GM10847 (cell line): ENCODE data around the gene GLT1D1.

Experiments
- POLR2A ChIP-seq: IDR thresholded peaks from 2 replicates; pipeline ENCODE4 v1.6.1; 2011; ENCODE audit not compliant: insufficient read length; ENCODE audit errors: extremely low read depth

GLT1D1 gene

GRCh38 chr12:128980623-128981022, 127.3 kb downstream of the GLT1D1 start:
- no peak for TF ChIP-seq POLR2A

DNA sequence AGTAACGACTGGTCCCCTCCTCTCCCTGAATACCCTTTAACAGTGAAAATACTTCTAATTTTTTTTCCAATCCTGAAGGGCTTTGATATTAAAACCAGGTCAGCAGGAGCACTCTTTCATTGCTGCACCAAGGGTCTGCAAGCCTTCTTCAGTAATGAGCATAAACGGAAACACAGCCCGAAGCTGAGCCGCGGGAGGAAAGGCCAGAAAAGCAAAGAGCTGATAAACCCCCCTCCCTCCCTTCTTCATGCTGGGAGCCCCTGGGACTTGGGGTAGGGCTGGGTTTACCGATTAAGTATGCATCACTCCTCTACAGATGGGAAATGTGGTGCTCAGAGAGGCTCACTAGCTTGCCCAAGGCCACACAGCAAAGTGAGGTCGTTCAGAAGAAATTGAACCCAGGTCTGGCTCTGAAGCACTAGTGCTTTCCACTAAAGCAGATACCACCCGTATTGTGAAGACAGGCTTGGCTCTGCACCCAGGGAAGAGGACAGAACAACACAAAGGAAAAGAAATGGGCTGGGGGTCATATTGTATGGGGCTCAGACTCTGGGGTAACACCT, 128.8 kb downstream of the GLT1D1 start:
- TF ChIP-seq POLR2A: no peak

- no peak for TF ChIP-seq POLR2A
These were observed 129.7 kb downstream of the GLT1D1 start for GRCh38 chr12:128982933-128983332.

DNA sequence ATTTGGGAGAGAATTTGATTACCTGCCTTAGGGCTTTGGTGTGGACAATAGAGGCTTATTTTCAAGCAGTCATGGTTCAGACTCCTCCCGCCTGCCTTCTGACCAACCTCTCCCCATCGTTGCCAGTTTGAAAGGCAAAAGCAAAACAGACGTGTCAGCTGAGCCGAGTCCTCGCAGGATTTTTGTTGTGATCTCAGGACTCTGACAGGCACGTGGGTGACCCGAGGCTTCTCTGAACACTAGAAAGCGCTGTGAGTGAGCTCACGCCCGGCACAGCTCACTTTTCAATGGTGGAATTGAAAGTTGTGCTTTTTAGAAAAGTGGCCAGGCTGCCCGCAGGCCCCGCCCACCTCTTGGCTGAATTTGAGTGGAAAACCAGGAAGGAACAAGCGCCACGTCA, 130.1 kb downstream of the GLT1D1 start:
- no peak for TF ChIP-seq POLR2A

GRCh38 chr12:128986957-128987356, 133.7 kb downstream of the GLT1D1 start:
- TF ChIP-seq POLR2A: no peak

- TF ChIP-seq POLR2A: no peak
These were observed 136.0 kb downstream of the GLT1D1 start for GRCh38 chr12:128989287-128989686.

- no peak for TF ChIP-seq POLR2A
These were observed 138.4 kb downstream of the GLT1D1 start for GRCh38 chr12:128991716-128992115.

GRCh38 chr12:128992116-128992515, 138.8 kb downstream of the GLT1D1 start:
- no peak for TF ChIP-seq POLR2A

- TF ChIP-seq POLR2A: no peak
These were observed 139.3 kb downstream of the GLT1D1 start for GRCh38 chr12:128992550-128992949.

DNA sequence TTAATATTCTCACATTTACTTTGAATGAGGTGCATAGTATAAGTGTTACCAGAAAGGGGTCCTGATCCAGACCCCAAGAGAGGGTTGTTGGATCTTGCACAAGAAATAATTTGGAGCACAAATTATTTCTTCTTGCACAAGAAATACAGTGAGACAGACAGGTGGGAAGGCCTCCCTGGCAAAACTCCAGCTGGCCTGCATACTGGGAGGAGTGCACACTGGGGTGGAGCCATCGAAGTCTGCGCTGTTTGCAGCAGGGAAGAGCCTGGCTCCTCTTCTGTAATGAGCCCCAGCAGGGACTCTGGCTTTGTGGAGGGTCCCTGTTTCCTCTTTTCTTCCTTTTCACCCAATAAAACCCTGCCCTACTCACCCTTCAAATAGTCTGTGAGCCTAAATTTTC, 141.6 kb downstream of the GLT1D1 start:
- no peak for TF ChIP-seq POLR2A

DNA sequence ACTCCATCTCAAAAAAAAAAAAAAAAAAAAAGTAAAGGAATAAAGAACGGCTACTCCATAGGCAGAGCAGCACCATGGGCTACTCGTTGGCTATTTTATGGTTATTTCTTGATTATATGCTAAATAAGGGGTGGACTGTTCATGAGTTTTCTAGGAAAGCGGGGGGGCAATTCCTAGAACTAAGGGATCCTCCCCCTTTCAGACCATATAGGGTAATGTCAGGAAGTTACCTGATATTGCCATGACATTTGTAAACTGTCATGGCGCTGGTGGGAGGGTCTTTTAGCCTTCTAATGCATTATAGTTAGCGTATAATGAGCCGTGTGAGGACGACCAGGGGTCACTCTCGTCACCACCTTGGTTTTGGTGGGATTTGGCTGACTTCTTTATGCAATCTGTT, 142.3 kb downstream of the GLT1D1 start:
- no peak for TF ChIP-seq POLR2A

DNA sequence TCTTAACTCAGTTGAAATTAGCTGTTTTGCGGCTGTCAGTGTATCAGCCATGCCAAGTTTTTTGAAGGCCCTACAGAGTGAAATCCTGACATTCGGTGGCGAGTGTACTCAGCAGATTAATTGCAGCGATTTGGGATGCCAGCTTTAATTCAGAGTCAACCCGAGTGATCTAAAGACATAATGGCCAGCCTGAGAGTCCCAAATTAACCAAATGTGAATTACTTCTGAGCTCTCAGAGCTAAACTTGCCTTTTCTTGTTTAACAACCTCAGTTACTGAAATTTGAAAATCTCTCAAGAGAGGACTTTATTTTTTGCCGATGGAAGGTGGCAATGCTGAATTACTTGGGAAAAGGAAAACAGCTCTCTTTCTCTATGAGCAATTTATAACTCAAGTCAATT, 148.5 kb downstream of the GLT1D1 start:
- TF ChIP-seq POLR2A: no peak

GRCh38 chr12:129002427-129002826, 149.1 kb downstream of the GLT1D1 start:
- no peak for TF ChIP-seq POLR2A

- no peak for TF ChIP-seq POLR2A
These were observed 152.1 kb downstream of the GLT1D1 start for GRCh38 chr12:129005416-129005815.

GRCh38 chr12:129005829-129006228, 152.6 kb downstream of the GLT1D1 start:
- no peak for TF ChIP-seq POLR2A

GRCh38 chr12:129009833-129010622, 156.8 kb downstream of the GLT1D1 start:
- TF ChIP-seq POLR2A: no peak

DNA sequence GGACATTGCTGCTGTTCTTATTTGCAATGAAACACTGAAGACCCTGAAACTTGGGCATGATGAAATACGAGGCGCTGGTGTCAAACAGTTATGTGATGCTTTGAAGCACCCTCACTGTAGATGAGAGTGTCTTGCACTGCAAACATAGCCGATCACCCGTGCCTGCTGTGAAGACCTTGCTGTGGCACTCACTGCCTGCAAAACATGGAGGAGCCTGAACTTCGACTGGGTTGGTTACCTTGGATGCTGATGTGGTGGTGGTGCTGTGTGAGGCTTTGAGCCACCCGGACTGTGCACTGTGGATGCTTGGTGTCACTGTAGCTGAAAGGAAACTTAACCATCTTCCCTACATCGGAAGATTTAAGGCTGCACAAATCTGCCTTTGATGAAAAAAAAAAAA, 162.9 kb downstream of the GLT1D1 start:
- no peak for TF ChIP-seq POLR2A
